ENCODE measurements around the gene GLI2. TPM values are rescaled to one million over a fixed set of nuclear protein-coding genes. Genes with fewer than 3 reads are reported as not detected.
A peak's percentile ranks its signal among the peaks of the same experiment; 100 is the strongest.

Gene GLI2
- total RNA-seq, 3 donors from 2014 or later = 1.0 to 7.3 (median 1.3) TPM

DNA sequence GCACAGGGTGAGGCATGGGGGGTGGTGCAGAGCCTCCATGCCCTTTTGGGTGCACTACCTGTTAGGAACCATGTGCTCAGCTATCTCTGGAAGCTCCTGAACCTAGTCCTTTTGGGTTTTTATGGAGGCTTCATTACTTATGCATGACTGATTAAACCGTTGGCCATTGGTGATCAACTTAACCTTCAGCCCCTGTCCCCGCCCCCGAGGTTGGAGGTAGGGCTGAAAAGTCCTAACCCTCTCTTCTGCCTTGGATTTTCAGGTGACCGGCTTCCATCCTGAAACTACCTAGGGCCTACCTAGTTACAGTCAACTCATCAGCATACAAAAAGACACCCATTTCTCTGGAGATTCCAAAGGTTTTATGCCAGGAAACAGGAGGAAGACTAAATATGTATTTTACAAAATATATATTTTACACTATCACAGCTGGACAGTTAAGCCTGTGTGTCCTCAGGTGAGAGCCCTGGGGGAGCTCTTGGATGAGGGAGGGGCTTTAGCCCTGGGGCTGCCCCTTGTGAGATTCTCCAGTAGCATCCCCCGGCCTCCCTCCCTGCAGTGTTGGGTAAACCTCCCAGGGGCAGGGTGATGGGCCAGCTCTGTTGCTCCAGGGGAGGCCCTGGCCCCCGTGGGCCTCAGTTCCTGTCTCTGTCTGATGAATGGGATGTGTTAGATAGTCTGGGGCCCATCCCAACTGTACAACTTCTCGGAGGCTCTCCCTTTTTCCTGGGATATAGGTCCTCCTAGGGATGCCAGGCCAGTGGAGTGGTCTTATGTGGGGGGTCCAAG is 24.1 kb downstream of the GLI2 start:
- TF ChIP-seq CTCF (IDR thresholded peaks at IDR 0.05) = no peak
- DNase-seq (peak in 1 of 3 donors; percentile 6), ATAC-seq (no peak)
- no peaks in the 10 kb centered on the region for H3K36me3 ChIP-seq (ENCODE audit: low read depth)
- H3K4me1 ChIP-seq (ENCODE audit: low read depth) = no peaks in the 10 kb centered on the region
- intact Hi-C loops (cut with DNase I, micrococcal nuclease) = no loop called here
- no peak overlapping the region for H3K4me3 ChIP-seq
- H3K9me3 ChIP-seq = no peaks in the 10 kb centered on the region

- TF ChIP-seq CTCF (IDR thresholded peaks at IDR 0.05) = no peak
- intact Hi-C loops (cut with DNase I, micrococcal nuclease) = no loop called here
Observed at GRCh38 chr2:120760446-120761135, 24.9 kb downstream of the GLI2 start.

GRCh38 chr2:120761164-120761861 is 25.6 kb downstream of the GLI2 start:
- ATAC-seq (no peak), DNase-seq (peak in 1 of 3 donors; percentile 5)
- Histone ChIP-seq H3K36me3 (ENCODE audit: low read depth) (no peaks in the 10 kb centered on the region), H3K4me3 (no peak overlapping the region), H3K4me1 (ENCODE audit: low read depth) (no peaks in the 10 kb centered on the region), H3K9me3 (no peaks in the 10 kb centered on the region)
- TF ChIP-seq CTCF (IDR thresholded peaks at IDR 0.05) = no peak
- intact Hi-C loops (cut with DNase I, micrococcal nuclease) = no loop called here

More at GRCh38 chr2:120760446-120761135, 24.9 kb downstream of the GLI2 start:
- ATAC-seq (no peak), DNase-seq (peak in 1 of 3 donors; percentile 26)
- Histone ChIP-seq H3K36me3 (ENCODE audit: low read depth) (no peaks in the 10 kb centered on the region), H3K4me3 (no peak overlapping the region), H3K4me1 (ENCODE audit: low read depth) (no peaks in the 10 kb centered on the region), H3K9me3 (no peaks in the 10 kb centered on the region)

GRCh38 chr2:120761911-120762310 is 26.2 kb downstream of the GLI2 start:
- no peaks in the 10 kb centered on the region for H3K4me1 ChIP-seq (ENCODE audit: low read depth)
- DNase-seq = peak in 1 of 3 donors; percentile 12
- intact Hi-C loops (cut with DNase I, micrococcal nuclease) = no loop called here
- ATAC-seq = no peak
- no peaks in the 10 kb centered on the region for H3K9me3 ChIP-seq
- H3K36me3 ChIP-seq (ENCODE audit: low read depth) = no peaks in the 10 kb centered on the region
- TF ChIP-seq CTCF (IDR thresholded peaks at IDR 0.05) = no peak
- no peak overlapping the region for H3K4me3 ChIP-seq

DNA sequence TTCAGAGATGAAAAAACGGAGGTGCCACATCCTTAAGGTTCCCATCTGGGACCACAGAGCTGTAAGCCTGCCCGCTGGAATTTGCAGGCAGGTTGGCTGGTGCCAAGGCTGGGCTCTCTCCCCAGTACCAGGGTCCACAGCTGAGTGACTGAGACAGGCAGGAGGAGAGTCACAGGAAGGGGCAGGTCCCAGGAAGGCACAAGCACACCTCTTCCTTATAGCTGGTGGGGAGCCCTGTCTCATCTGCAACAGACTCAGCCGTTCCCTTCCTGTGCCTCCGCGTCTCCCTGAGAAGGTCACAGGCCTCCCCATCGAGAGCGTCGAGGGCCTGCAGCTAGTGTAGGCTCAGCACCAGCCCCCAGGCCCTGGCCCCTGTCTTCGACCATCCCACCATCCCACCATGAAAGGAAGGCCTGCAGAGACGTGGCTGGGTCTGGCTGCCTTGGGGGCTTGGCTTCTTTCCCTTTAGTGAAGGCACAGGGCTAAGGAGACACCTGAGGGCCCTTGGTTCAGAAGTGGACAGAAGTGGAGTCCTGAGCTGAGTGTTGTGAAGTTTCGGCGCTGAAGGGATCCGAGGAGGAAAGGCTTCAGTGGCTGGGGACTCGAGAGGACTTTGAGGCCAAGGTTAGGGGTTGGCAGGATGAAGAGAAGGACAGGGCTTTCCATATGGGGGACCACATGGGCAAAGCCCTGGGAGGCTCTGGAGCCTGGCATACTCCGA is 26.8 kb downstream of the GLI2 start:
- Histone ChIP-seq H3K4me1 (ENCODE audit: low read depth) (no peaks in the 10 kb centered on the region), H3K4me3 (no peak overlapping the region), H3K9me3 (no peaks in the 10 kb centered on the region), H3K36me3 (ENCODE audit: low read depth) (no peaks in the 10 kb centered on the region)
- DNase-seq (peak in 1 of 3 donors; percentile 5), ATAC-seq (no peak)
- intact Hi-C loops (cut with DNase I, micrococcal nuclease) = no loop called here
- no peak for TF ChIP-seq CTCF (IDR thresholded peaks at IDR 0.05)

Measured in mucosa of descending colon (tissue), 3 donors.